Ectodermal cell (in vitro differentiated cells): Measurements from ENCODE around the gene NTF3.

Experiments
- H3K27ac ChIP-seq: 2 replicates; pipeline ENCODE4 v1.7.0; 2013; ENCODE audit warnings: mild to moderate bottlenecking, low read depth, low read length; ENCODE audit not compliant: insufficient read depth, poor library complexity, severe bottlenecking
- H3K27me3 ChIP-seq: 2 replicates; pipeline ENCODE4 v1.7.0; 2013; ENCODE audit warnings: mild to moderate bottlenecking, low read length; ENCODE audit not compliant: insufficient read depth, control insufficient read depth, poor library complexity, severe bottlenecking
- H3K36me3 ChIP-seq: one replicate; pipeline ENCODE4 v1.7.0; 2013; ENCODE audit warnings: low read length; ENCODE audit not compliant: control insufficient read depth, insufficient read depth
- H3K4me1 ChIP-seq: one replicate; pipeline ENCODE4 v1.7.0; 2013; ENCODE audit warnings: low read length; ENCODE audit not compliant: control insufficient read depth, insufficient read depth
- H3K4me3 ChIP-seq: 2 replicates; pipeline ENCODE4 v1.7.0; 2013; ENCODE audit warnings: low read depth, low read length, control low read depth; ENCODE audit not compliant: insufficient read depth
- H3K9me3 ChIP-seq: 2 replicates; pipeline ENCODE4 v1.7.0; 2013; ENCODE audit warnings: mild to moderate bottlenecking, low read length, moderate library complexity; ENCODE audit not compliant: control insufficient read depth
- WGBS, 2 experiments: methylation state at CpG; one replicate each; pipeline ENCODE4 v1.1.7; 2013; ENCODE audit warnings: missing lambda C conversion rate in 2 of 2; 5-methylcytosine and 5-hydroxymethylcytosine counted together

The NTF3 gene

GRCh38 chr12:5507944-5508343 lies 76.0 kb downstream of the NTF3 start:
- 94 to 98% methylated on average over 5 of the region's 5 CpGs for WGBS, 2 experiments
- Histone ChIP-seq H3K9me3 (no peaks in the 10 kb centered on the region), H3K36me3 (no peaks in the 10 kb centered on the region), H3K4me3 (no peak overlapping the region), H3K4me1 (peaks cover 12% of the 10 kb centered on the region), H3K27me3 (no peaks in the 10 kb centered on the region), H3K27ac (no peak overlapping the region)

- Histone ChIP-seq H3K27me3 (no peaks in the 10 kb centered on the region), H3K36me3 (no peaks in the 10 kb centered on the region), H3K27ac (no peak overlapping the region), H3K4me1 (peaks cover 6% of the 10 kb centered on the region), H3K4me3 (no peak overlapping the region), H3K9me3 (no peaks in the 10 kb centered on the region)
- WGBS, 2 experiments: 87 to 97% methylated on average over 3 of the region's 4 CpGs
Observed at GRCh38 chr12:5509102-5509501, 77.2 kb downstream of the NTF3 start.

GRCh38 chr12:5509557-5509956 lies 77.6 kb downstream of the NTF3 start:
- Histone ChIP-seq H3K9me3 (no peaks in the 10 kb centered on the region), H3K4me3 (no peak overlapping the region), H3K36me3 (no peaks in the 10 kb centered on the region), H3K4me1 (peaks cover 6% of the 10 kb centered on the region), H3K27me3 (no peaks in the 10 kb centered on the region), H3K27ac (no peak overlapping the region)
- WGBS, 2 experiments: 93 to 94% methylated on average over 6 to 7 of the region's 7 CpGs

GRCh38 chr12:5510251-5510805 lies 78.4 kb downstream of the NTF3 start:
- Histone ChIP-seq H3K27me3 (no peaks in the 10 kb centered on the region), H3K36me3 (no peaks in the 10 kb centered on the region), H3K4me3 (no peak overlapping the region), H3K4me1 (peaks cover 6% of the 10 kb centered on the region), H3K27ac (no peak overlapping the region), H3K9me3 (no peaks in the 10 kb centered on the region)
- 91 to 94% methylated on average over 9 of the region's 9 CpGs for WGBS, 2 experiments

GRCh38 chr12:5511256-5511643 lies 79.3 kb downstream of the NTF3 start:
- no peak overlapping the region for H3K4me3 ChIP-seq
- no peaks in the 10 kb centered on the region for H3K27me3 ChIP-seq
- H3K36me3 ChIP-seq: no peaks in the 10 kb centered on the region
- H3K27ac ChIP-seq: no peak overlapping the region
- no peaks in the 10 kb centered on the region for H3K9me3 ChIP-seq
- WGBS, 2 experiments: 74 to 77% methylated on average over 6 of the region's 6 CpGs
- H3K4me1 ChIP-seq: peaks cover 8% of the 10 kb centered on the region

GRCh38 chr12:5511644-5512600 lies 80.0 kb downstream of the NTF3 start:
- Histone ChIP-seq H3K36me3 (no peaks in the 10 kb centered on the region), H3K4me3 (no peak overlapping the region), H3K27me3 (no peaks in the 10 kb centered on the region), H3K4me1 (peaks cover 15% of the 10 kb centered on the region), H3K9me3 (no peaks in the 10 kb centered on the region), H3K27ac (no peak overlapping the region)
- WGBS, 2 experiments: 77 to 79% methylated on average over 36 of the region's 36 CpGs

GRCh38 chr12:5512601-5512970 lies 80.7 kb downstream of the NTF3 start:
- Histone ChIP-seq H3K9me3 (no peaks in the 10 kb centered on the region), H3K36me3 (no peaks in the 10 kb centered on the region), H3K27me3 (no peaks in the 10 kb centered on the region), H3K4me3 (no peak overlapping the region), H3K4me1 (peaks cover 17% of the 10 kb centered on the region), H3K27ac (no peak overlapping the region)
- 82 to 83% methylated on average over 7 of the region's 7 CpGs for WGBS, 2 experiments

- Histone ChIP-seq H3K27ac (no peak overlapping the region), H3K27me3 (no peaks in the 10 kb centered on the region), H3K4me1 (peaks cover 20% of the 10 kb centered on the region), H3K36me3 (no peaks in the 10 kb centered on the region), H3K4me3 (no peak overlapping the region), H3K9me3 (no peaks in the 10 kb centered on the region)
- WGBS, 2 experiments: 94% methylated on average over 4 of the region's 4 CpGs
Observed at GRCh38 chr12:5513406-5513805, 81.5 kb downstream of the NTF3 start.

GRCh38 chr12:5514016-5514415 lies 82.1 kb downstream of the NTF3 start:
- Histone ChIP-seq H3K27ac (no peak overlapping the region), H3K4me1 (peaks cover 24% of the 10 kb centered on the region), H3K36me3 (no peaks in the 10 kb centered on the region), H3K27me3 (no peaks in the 10 kb centered on the region), H3K4me3 (no peak overlapping the region), H3K9me3 (no peaks in the 10 kb centered on the region)
- 93 to 97% methylated on average over 6 of the region's 6 CpGs for WGBS, 2 experiments

- Histone ChIP-seq H3K9me3 (no peaks in the 10 kb centered on the region), H3K4me1 (peaks cover 24% of the 10 kb centered on the region), H3K27me3 (no peaks in the 10 kb centered on the region), H3K27ac (no peak overlapping the region), H3K4me3 (no peak overlapping the region), H3K36me3 (no peaks in the 10 kb centered on the region)
- WGBS, 2 experiments: 92 to 95% methylated on average over 4 of the region's 4 CpGs
Observed at GRCh38 chr12:5514545-5514944, 82.6 kb downstream of the NTF3 start.
